ENCODE measurements around the gene PRMT1. TPM values are rescaled to one million over a fixed set of nuclear protein-coding genes. Genes with fewer than 3 reads are reported as not detected.
"Not testable (repeated sequence)": the region's sequence is repeated elsewhere in the genome, so short reads cannot be mapped to it uniquely, and the experiment has no call there.

PRMT1 gene
- total and polyA plus RNA-seq, 2 donors (not counting 1 experiment from before 2014, with no cell fraction given): 175 to 310 TPM

- Histone ChIP-seq H3K27me3 (replicated peaks in 1 of 4; ENCODE audit: control extremely low read depth in 1 of 4, control insufficient read depth in 3 of 4, insufficient read depth in 4 of 4, low read length in 3 of 4) (no peaks in the 10 kb centered on the region), H3K9me3 (ENCODE audit: control extremely low read depth in 1 of 3, control insufficient read depth in 2 of 3, insufficient read depth in 1 of 3, low read length in 2 of 3) (no peaks in the 10 kb centered on the region), H3K27ac (ENCODE audit: low read length in 2 of 2) (no peak overlapping the region), H3K36me3 (replicated peaks in 1 of 2; ENCODE audit: control extremely low read depth in 1 of 2, control insufficient read depth in 1 of 2, extremely low read depth in 1 of 2, insufficient read depth in 2 of 2, low read length in 1 of 2) (no peaks in the 10 kb centered on the region), H4K20me1 (ENCODE audit: control insufficient read depth, insufficient read depth, low read length, poor library complexity, severe bottlenecking) (no peaks in the 10 kb centered on the region), H3K4me1 (ENCODE audit: control insufficient read depth in 2 of 2, insufficient read depth in 2 of 2, low read length in 2 of 2) (no peaks in the 10 kb centered on the region), H3K79me2 (ENCODE audit: control insufficient read depth, insufficient read depth, low read length) (no peaks in the 10 kb centered on the region), H3K4me3 (ENCODE audit: control extremely low read depth in 1 of 5, extremely low read depth in 1 of 5, insufficient read depth in 1 of 5, low read depth in 2 of 5, low read length in 4 of 5) (no peak overlapping the region), H3K9ac (ENCODE audit: low read length) (no peak overlapping the region), H2AFZ (ENCODE audit: insufficient read depth, low read depth, low read length, poor library complexity, severe bottlenecking) (no peak overlapping the region), H3K4me2 (replicated peaks; ENCODE audit: low read depth, low read length, poor library complexity, severe bottlenecking) (no peak overlapping the region)
- CTCF ChIA-PET: interaction anchor here (0.7 to 1.4 kb wide), 2 partner anchors 32 to 61 kb away, joined by 3 to 4 read pairs; no protein-coding TSS in a partner anchor
- 100% methylated on average over 2 of the region's 5 CpGs for WGBS (ENCODE audit: insufficient coverage)
- ATAC-seq (ENCODE audit: low read depth) (no peak), DNase-seq (no peak)
- Mint-ChIP-seq H3K4me1 (no peaks in the 10 kb centered on the region), H3K27ac (no peak overlapping the region), H3K27me3 (no peaks in the 10 kb centered on the region), H3K9me3 (ENCODE audit: insufficient read depth) (no peaks in the 10 kb centered on the region), H3K4me3 (no peak overlapping the region)
- intact Hi-C loops (cut with micrococcal nuclease): no loop called here
- TF ChIP-seq CTCF (IDR thresholded peaks at IDR 0.05): no peak
- TF ChIP-seq EZH2 (IDR thresholded peaks at IDR 0.05; ENCODE audit: borderline replicate concordance, insufficient read depth, low read depth, low read length, poor library complexity, severe bottlenecking): no peak
- POLR2A ChIA-PET: no interaction called here
Measured at GRCh38 chr19:49632576-49632975, 44.5 kb upstream of the PRMT1 start.

GRCh38 chr19:49633273-49633672 lies 43.8 kb upstream of the PRMT1 start:
- intact Hi-C loops (cut with micrococcal nuclease); H3K36me3 ChIP-seq (replicated peaks in 1 of 2; ENCODE audit: control extremely low read depth in 1 of 2, control insufficient read depth in 1 of 2, extremely low read depth in 1 of 2, insufficient read depth in 2 of 2, low read length in 1 of 2); H4K20me1 ChIP-seq (ENCODE audit: control insufficient read depth, insufficient read depth, low read length, poor library complexity, severe bottlenecking); POLR2A ChIA-PET; H3K4me3 ChIP-seq (ENCODE audit: control extremely low read depth in 1 of 5, extremely low read depth in 1 of 5, insufficient read depth in 1 of 5, low read depth in 2 of 5, low read length in 4 of 5); H3K9ac ChIP-seq (ENCODE audit: low read length); H3K4me1 Mint-ChIP-seq; H3K79me2 ChIP-seq (ENCODE audit: control insufficient read depth, insufficient read depth, low read length); H3K27me3 Mint-ChIP-seq; DNase-seq; H3K27me3 ChIP-seq (replicated peaks in 1 of 4; ENCODE audit: control extremely low read depth in 1 of 4, control insufficient read depth in 3 of 4, insufficient read depth in 4 of 4, low read length in 3 of 4); H3K27ac ChIP-seq (ENCODE audit: low read length in 2 of 2); H3K9me3 ChIP-seq (ENCODE audit: control extremely low read depth in 1 of 3, control insufficient read depth in 2 of 3, insufficient read depth in 1 of 3, low read length in 2 of 3); ATAC-seq (ENCODE audit: low read depth); H3K9me3 Mint-ChIP-seq (ENCODE audit: insufficient read depth); H3K4me1 ChIP-seq (ENCODE audit: control insufficient read depth in 2 of 2, insufficient read depth in 2 of 2, low read length in 2 of 2); H3K4me2 ChIP-seq (replicated peaks; ENCODE audit: low read depth, low read length, poor library complexity, severe bottlenecking); H3K27ac Mint-ChIP-seq; H3K4me3 Mint-ChIP-seq; H2AFZ ChIP-seq (ENCODE audit: insufficient read depth, low read depth, low read length, poor library complexity, severe bottlenecking): not testable (repeated sequence)
- WGBS (ENCODE audit: insufficient coverage): 95% methylated on average over 8 of the region's 9 CpGs
- CTCF ChIA-PET: interaction anchor here (0.7 to 1.4 kb wide), 2 partner anchors 31 to 61 kb away, joined by 3 to 4 read pairs; no protein-coding TSS in a partner anchor

All from B cell (primary cell).